GM12801 (cell line): Measurements from ENCODE around the gene C11orf21.

Experiments used
- CTCF ChIP-seq: IDR thresholded peaks from one replicate; pipeline ENCODE4 v1.5.1; 2011; ENCODE audit warnings: control low read depth; ENCODE audit not compliant: insufficient read length; ENCODE audit errors: extremely low read depth

The C11orf21 gene

GRCh38 chr11:2313051-2313951 is 11.6 kb upstream of the C11orf21 start:
- no peak for TF ChIP-seq CTCF

DNA sequence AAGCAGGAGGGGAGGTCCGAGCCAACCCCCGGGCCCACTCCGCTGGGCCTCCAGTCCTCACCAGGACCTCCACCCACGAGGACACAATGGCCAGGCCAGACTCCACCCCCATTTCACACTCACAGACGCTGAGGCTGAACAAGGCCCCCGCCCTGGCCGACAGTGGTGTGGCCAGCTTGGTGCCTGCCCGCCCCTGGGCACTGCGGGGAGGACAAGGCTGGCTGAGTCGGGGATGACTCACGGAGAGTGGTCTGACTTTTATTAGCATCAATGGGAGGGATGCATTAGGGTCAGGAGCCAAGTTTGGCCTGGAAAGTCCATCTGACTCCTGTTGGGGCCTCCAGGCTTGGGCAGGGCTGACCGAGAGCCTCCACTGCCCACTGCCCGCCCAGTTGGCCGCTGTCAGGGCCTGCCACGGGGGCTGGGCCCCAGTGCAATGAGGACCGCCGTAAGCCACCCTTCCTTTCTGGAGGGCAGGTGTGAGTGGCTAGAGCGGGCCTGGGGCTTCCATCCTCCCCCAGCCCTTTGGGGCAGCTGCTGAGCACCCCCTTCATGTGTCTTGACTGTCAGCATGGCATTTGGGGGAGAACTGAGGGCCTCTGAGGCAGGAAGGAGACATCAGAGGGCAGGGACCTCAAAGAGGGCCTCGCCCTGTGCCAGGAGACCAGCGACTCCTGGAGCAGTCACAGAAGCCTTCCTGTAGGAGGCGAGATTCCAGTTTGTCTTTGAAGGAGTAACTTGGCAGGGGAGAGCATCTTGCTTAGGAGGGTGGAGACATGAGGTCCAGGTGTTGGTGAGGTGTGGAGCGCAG is 10.7 kb upstream of the C11orf21 start:
- no peak for TF ChIP-seq CTCF

- TF ChIP-seq CTCF, result no peak
Measured at GRCh38 chr11:2311353-2312133, 9.8 kb upstream of the C11orf21 start.

DNA sequence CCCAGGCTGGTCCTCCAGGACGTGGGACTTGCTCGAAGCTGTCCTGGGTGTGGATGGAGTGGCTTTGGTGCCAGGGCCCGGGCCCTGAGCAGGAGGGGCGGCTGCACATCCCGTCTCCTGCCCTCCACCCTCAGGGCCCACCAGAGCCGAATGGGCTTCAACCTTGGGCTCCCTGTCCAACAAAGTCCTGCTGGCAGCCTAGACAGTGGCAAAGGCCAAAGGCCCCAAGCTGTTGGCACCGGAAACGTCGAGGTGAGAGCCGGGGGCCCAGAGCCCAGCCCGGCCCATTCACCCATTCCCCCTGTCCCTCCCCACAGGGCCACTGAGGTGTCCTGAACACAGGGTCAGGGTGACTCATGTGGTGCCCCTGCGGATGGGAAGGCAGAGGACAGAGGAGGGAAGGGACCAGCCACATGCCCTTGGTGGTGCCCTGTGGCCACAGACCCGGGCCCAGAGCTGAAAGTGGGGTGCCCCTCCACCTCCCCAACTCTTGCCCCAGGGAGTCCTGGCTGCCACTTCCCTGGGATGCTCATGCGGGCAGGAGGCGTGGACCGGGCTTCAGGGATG is 9.2 kb upstream of the C11orf21 start:
- TF ChIP-seq CTCF, result no peak

DNA sequence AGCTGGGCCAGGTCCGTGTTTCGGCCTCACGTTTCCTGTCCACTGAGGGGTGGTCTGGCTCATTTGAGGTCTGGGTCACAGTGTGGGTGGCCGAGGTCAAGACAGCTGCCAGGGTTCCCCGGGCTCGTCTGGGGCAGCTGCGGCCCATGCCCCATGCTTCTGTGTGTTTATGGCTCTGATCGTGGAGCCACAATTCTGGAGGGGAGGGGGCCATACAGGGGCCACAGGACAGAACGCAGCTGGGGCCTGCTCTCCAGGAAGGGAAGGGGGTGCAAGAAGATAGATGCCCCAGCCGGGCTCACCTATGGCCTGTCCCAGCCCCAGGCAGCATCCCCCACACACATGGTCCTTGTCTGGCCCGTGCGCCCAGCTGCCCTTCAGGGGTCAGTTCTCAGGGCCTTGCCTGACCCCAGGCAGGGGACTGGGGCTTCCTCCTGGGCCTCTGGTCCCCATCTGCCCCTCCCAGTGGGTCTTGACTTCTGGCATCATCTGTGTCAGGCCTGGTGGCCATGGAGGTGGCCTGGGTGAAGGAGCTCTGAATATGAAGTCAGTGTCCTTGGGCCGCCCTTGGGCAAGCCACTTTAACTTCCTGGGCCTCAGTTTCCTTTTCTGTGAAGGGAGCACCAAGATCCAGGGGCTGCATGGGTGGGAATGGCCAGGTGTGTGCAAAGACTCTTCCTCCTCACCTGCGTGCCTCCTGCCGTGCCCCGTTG is 8.5 kb upstream of the C11orf21 start:
- TF ChIP-seq CTCF, result no peak

- no peak for TF ChIP-seq CTCF
Measured at GRCh38 chr11:2309251-2310072, 7.7 kb upstream of the C11orf21 start.
